Neural progenitor cell (in vitro differentiated cells): Measurements from ENCODE around the gene CLSTN2. TPM values are rescaled to one million over a fixed set of nuclear protein-coding genes. Genes with fewer than 3 reads are reported as not detected.

ENCODE experiments used
- DNase-seq: peaks from one replicate; pipeline ENCODE4 v3.0.0-alpha.2; 2016; ENCODE audit warnings: low spot score
- H2AFZ ChIP-seq: fragments of 200-600 bp; sonication (generic); replicated peaks from 2 replicates; pipeline ENCODE4 v1.6.1; 2016; ENCODE audit warnings: antibody characterized with exemption
- H3F3A ChIP-seq: fragments of 200-600 bp; sonication (generic); 2 replicates; pipeline ENCODE4 v1.6.1; 2016; ENCODE audit warnings: antibody characterized with exemption, low read depth
- H3K27ac ChIP-seq: fragments of 200-600 bp; sonication (generic); 2 replicates; pipeline ENCODE4 v1.5.1; 2016; ENCODE audit warnings: mild to moderate bottlenecking
- H3K27me3 ChIP-seq: fragments of 200-600 bp; sonication (generic); 2 replicates; pipeline ENCODE4 v1.6.1; 2016; ENCODE audit warnings: mild to moderate bottlenecking, moderate library complexity
- H3K36me3 ChIP-seq: fragments of 200-600 bp; sonication (generic); 2 replicates; pipeline ENCODE4 v1.5.1; 2016
- H3K4me1 ChIP-seq: fragments of 200-600 bp; sonication (generic); 2 replicates; pipeline ENCODE4 v1.6.1; 2016; ENCODE audit warnings: mixed run types
- H3K4me2 ChIP-seq: fragments of 200-600 bp; sonication (generic); 2 replicates; pipeline ENCODE4 v1.6.1; 2016
- H3K4me3 ChIP-seq: fragments of 200-600 bp; sonication (generic); 2 replicates; pipeline ENCODE4 v1.5.1; 2016
- H3K79me2 ChIP-seq: fragments of 200-600 bp; sonication (generic); 2 replicates; pipeline ENCODE4 v1.6.1; 2016; ENCODE audit warnings: low read depth
- H3K9ac ChIP-seq: fragments of 200-600 bp; sonication (generic); 2 replicates; pipeline ENCODE4 v1.6.1; 2016
- H3K9me3 ChIP-seq: fragments of 200-600 bp; sonication (generic); 2 replicates; pipeline ENCODE4 v1.5.1; 2016; ENCODE audit warnings: low read depth
- H4K20me1 ChIP-seq: fragments of 200-600 bp; sonication (generic); 2 replicates; pipeline ENCODE4 v1.6.1; 2016; ENCODE audit warnings: low read depth
- H3K27ac Mint-ChIP-seq: 3 replicates; pipeline ENCODE4 v1.8.0; 2021; ENCODE audit warnings: mixed read lengths
- H3K27me3 Mint-ChIP-seq: 2 replicates; pipeline ENCODE4 v1.8.0; 2022; ENCODE audit warnings: low read depth, mild to moderate bottlenecking, inconsistent platforms, moderate library complexity, mixed read lengths; ENCODE audit not compliant: insufficient read depth
- H3K36me3 Mint-ChIP-seq: 3 replicates; pipeline ENCODE4 v1.8.0; 2021; ENCODE audit warnings: mixed read lengths
- H3K4me1 Mint-ChIP-seq: 3 replicates; pipeline ENCODE4 v1.8.0; 2021; ENCODE audit warnings: mixed read lengths
- H3K4me3 Mint-ChIP-seq: 3 replicates; pipeline ENCODE4 v1.8.0; 2021; ENCODE audit warnings: mild to moderate bottlenecking, moderate library complexity, mixed read lengths
- H3K9me3 Mint-ChIP-seq: 3 replicates; pipeline ENCODE4 v1.8.0; 2020; ENCODE audit warnings: mixed read lengths
- CTCF ChIP-seq: fragments of 200-600 bp; sonication (generic); IDR thresholded peaks from 2 replicates; pipeline ENCODE4 v1.5.1; 2017; ENCODE audit warnings: antibody characterized with exemption, mild to moderate bottlenecking
- EZH2 ChIP-seq: fragments of 200-600 bp; sonication (generic); IDR thresholded peaks from 2 replicates; pipeline ENCODE4 v1.6.1; 2017; ENCODE audit warnings: antibody characterized with exemption, mild to moderate bottlenecking, moderate library complexity
- EZH2phosphoT487 ChIP-seq: fragments of 200-600 bp; sonication (generic); IDR thresholded peaks from 2 replicates; pipeline ENCODE4 v1.6.1; 2017; ENCODE audit warnings: antibody characterized with exemption
- total RNA-seq: library from RNA; depleted of rRNA; stranded (reverse); fragments of >200 nt; gene quantifications from 2 replicates; pipeline ENCODE4 v1.2.3, GENCODE V29; 2015; ENCODE audit warnings: low replicate concordance

CLSTN2 gene
- total RNA-seq, 1 donor from 2014 or later: 0.22 TPM

DNA sequence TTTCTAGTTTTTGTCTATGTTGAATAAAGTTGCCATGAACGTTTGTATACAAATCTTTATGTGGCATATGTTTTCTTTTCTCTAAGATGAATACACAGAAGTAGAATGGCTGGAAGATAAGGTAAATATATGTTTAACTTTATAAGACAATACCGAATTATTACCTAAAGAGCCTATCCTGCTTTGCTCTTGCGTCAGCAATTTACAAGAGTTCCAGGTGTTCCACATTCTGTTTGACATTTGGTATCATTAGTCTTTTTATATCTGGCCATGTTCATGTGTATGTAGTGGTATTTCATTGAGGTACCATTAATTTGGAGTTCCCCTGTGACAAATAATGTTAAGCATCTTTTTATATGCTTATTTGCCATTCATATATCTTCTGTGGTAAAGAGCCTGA, 668.8 kb downstream of the CLSTN2 start:
- TF ChIP-seq CTCF: no peak
- no peak for TF ChIP-seq EZH2phosphoT487
- no peak for TF ChIP-seq EZH2
- Histone ChIP-seq H2AFZ (no peak overlapping the region), H4K20me1 (no peaks in the 10 kb centered on the region), H3K27ac (no peak overlapping the region), H3K9ac (no peak overlapping the region), H3K4me3 (no peak overlapping the region), H3F3A (no peaks in the 10 kb centered on the region), H3K4me2 (no peak overlapping the region), H3K27me3 (no peaks in the 10 kb centered on the region), H3K36me3 (no peaks in the 10 kb centered on the region), H3K79me2 (no peaks in the 10 kb centered on the region), H3K4me1 (no peaks in the 10 kb centered on the region), H3K9me3 (no peaks in the 10 kb centered on the region)
- no peak overlapping the region for H3K27ac Mint-ChIP-seq
- H3K4me1 Mint-ChIP-seq: no peaks in the 10 kb centered on the region
- no peak overlapping the region for H3K4me3 Mint-ChIP-seq
- no peak for DNase-seq
- peaks cover 4% of the 10 kb centered on the region for H3K27me3 Mint-ChIP-seq
- peaks cover 6% of the 10 kb centered on the region for H3K9me3 Mint-ChIP-seq
- H3K36me3 Mint-ChIP-seq: no peaks in the 10 kb centered on the region

GRCh38 chr3:140610544-140610943, 675.6 kb downstream of the CLSTN2 start:
- Histone ChIP-seq H3K4me1 (no peaks in the 10 kb centered on the region), H2AFZ (no peak overlapping the region), H3K9me3 (no peaks in the 10 kb centered on the region), H3K4me2 (no peak overlapping the region), H3K4me3 (no peak overlapping the region), H3K9ac (no peak overlapping the region), H3K79me2 (no peaks in the 10 kb centered on the region), H3K27ac (no peak overlapping the region), H3K27me3 (no peaks in the 10 kb centered on the region), H3K36me3 (no peaks in the 10 kb centered on the region), H4K20me1 (no peaks in the 10 kb centered on the region), H3F3A (no peaks in the 10 kb centered on the region)
- Mint-ChIP-seq H3K27me3 (peaks cover 3% of the 10 kb centered on the region), H3K4me1 (no peaks in the 10 kb centered on the region), H3K27ac (no peak overlapping the region), H3K36me3 (no peaks in the 10 kb centered on the region), H3K4me3 (no peak overlapping the region), H3K9me3 (peaks cover 6% of the 10 kb centered on the region)
- DNase-seq: no peak
- no peak for TF ChIP-seq CTCF
- no peak for TF ChIP-seq EZH2
- no peak for TF ChIP-seq EZH2phosphoT487

GRCh38 chr3:140614001-140614400, 679.0 kb downstream of the CLSTN2 start:
- no peaks in the 10 kb centered on the region for H3K79me2 ChIP-seq
- H3K4me2 ChIP-seq: no peak overlapping the region
- H3K36me3 ChIP-seq: no peaks in the 10 kb centered on the region
- no peak overlapping the region for H3K9ac ChIP-seq
- peaks cover 4% of the 10 kb centered on the region for H3K9me3 Mint-ChIP-seq
- no peak overlapping the region for H3K27ac ChIP-seq
- no peak overlapping the region for H3K27ac Mint-ChIP-seq
- H3K27me3 ChIP-seq: no peaks in the 10 kb centered on the region
- H3K36me3 Mint-ChIP-seq: no peaks in the 10 kb centered on the region
- no peaks in the 10 kb centered on the region for H4K20me1 ChIP-seq
- H3K4me3 Mint-ChIP-seq: no peak overlapping the region
- TF ChIP-seq CTCF: no peak
- no peak for TF ChIP-seq EZH2
- no peak for TF ChIP-seq EZH2phosphoT487
- no peak for DNase-seq
- H3K27me3 Mint-ChIP-seq: no peaks in the 10 kb centered on the region
- no peak overlapping the region for H2AFZ ChIP-seq
- H3K4me3 ChIP-seq: no peak overlapping the region
- no peaks in the 10 kb centered on the region for H3F3A ChIP-seq
- no peaks in the 10 kb centered on the region for H3K4me1 Mint-ChIP-seq
- H3K4me1 ChIP-seq: no peaks in the 10 kb centered on the region
- H3K9me3 ChIP-seq: peaks cover 4% of the 10 kb centered on the region
